GM19193 (cell line): Measurements from ENCODE around the gene FRYL.

Source experiments
- POLR2A ChIP-seq: IDR thresholded peaks from 4 replicates; pipeline ENCODE4 v1.6.1; 2011; ENCODE audit not compliant: insufficient read depth, insufficient read length; ENCODE audit errors: extremely low read depth

Gene FRYL

GRCh38 chr4:48722509-48723446 is 57.3 kb downstream of the FRYL start:
- no peak for TF ChIP-seq POLR2A

GRCh38 chr4:48720459-48720858 is 59.6 kb downstream of the FRYL start:
- no peak for TF ChIP-seq POLR2A

- no peak for TF ChIP-seq POLR2A
Measured at GRCh38 chr4:48718818-48719465, 61.1 kb downstream of the FRYL start.

- TF ChIP-seq POLR2A, result no peak
Measured at GRCh38 chr4:48710446-48711209, 69.5 kb downstream of the FRYL start.

- TF ChIP-seq POLR2A, result no peak
Measured at GRCh38 chr4:48709901-48710300, 70.2 kb downstream of the FRYL start.

- TF ChIP-seq POLR2A, result no peak
Measured at GRCh38 chr4:48708610-48709009, 71.5 kb downstream of the FRYL start.

- no peak for TF ChIP-seq POLR2A
Measured at GRCh38 chr4:48706736-48707135, 73.3 kb downstream of the FRYL start.

- no peak for TF ChIP-seq POLR2A
Measured at GRCh38 chr4:48705609-48706008, 74.5 kb downstream of the FRYL start.

- no peak for TF ChIP-seq POLR2A
Measured at GRCh38 chr4:48704091-48704802, 75.8 kb downstream of the FRYL start.

- no peak for TF ChIP-seq POLR2A
Measured at GRCh38 chr4:48699475-48699874, 80.6 kb downstream of the FRYL start.

- no peak for TF ChIP-seq POLR2A
Measured at GRCh38 chr4:48698029-48698971, 81.8 kb downstream of the FRYL start.

- no peak for TF ChIP-seq POLR2A
Measured at GRCh38 chr4:48694824-48695223, 85.3 kb downstream of the FRYL start.

GRCh38 chr4:48693856-48694574 is 86.1 kb downstream of the FRYL start:
- TF ChIP-seq POLR2A, result no peak
